K562 (cell line): Measurements from ENCODE around the gene MCC. TPM values are rescaled to one million over a fixed set of nuclear protein-coding genes. Genes with fewer than 3 reads are reported as not detected.
A peak's percentile ranks its signal among the peaks of the same experiment; 100 is the strongest.

Source experiments
- ATAC-seq: fragments of 200-7000 bp; cut with Tn5 transposase; 3 replicates; pipeline ENCODE4 v1.9.1; 2020; ENCODE audit warnings: moderate library complexity
- BruUV-seq: library from RNA; stranded (reverse); fragments of 400-500 nt; replicated peaks from 2 replicates; lab custom pipeline; 2021; lab: Mats Ljungman, UMichigan
- CTCF ChIA-PET: fragments of 300-600 bp; formaldehyde crosslinking; extraction: SDS; loops from one replicate; lab custom pipeline; 2021; ENCODE audit warnings: low intra/inter-chr PET ratio; lab: Yijun Ruan, JAX
- POLR2A ChIA-PET: fragments of 300-600, 350-650 bp; sonication (Branson Sonifier 250); formaldehyde crosslinking; extraction: SDS; loops from one replicate; lab custom pipeline; 2021; ENCODE audit warnings: antibody characterized with exemption, inconsistent platforms; lab: Yijun Ruan, JAX
- DNase-seq, 4 experiments: peaks; one replicate each; pipeline versions ENCODE4 v3.0.0 to v3.0.0-alpha.2; 2011 to 2018; ENCODE audit warnings: low spot score in 3 of 4, mixed read lengths in 3 of 4; ENCODE audit errors: extremely low read depth in 1 of 4
- FAIRE-seq: peaks from 2 replicates; lab custom pipeline; 2011; peaks lifted over from hg19 to GRCh38; lab: Jason Lieb, UNC
- H2AFZ ChIP-seq: 2 replicates; pipeline ENCODE4 v1.6.0; 2011; ENCODE audit warnings: low read depth, low read length, control low read depth, inconsistent platforms
- H3K27ac ChIP-seq: fragments of 200-600 bp; 3 replicates; pipeline ENCODE4 v1.8.0; 2011; ENCODE audit warnings: low read depth, mild to moderate bottlenecking, control low read depth, inconsistent platforms, low read length, moderate library complexity, mixed read lengths; ENCODE audit errors: extremely low read depth
- H3K27me3 ChIP-seq, 2 experiments: fragments of 300-600 bp in 1 of 2; 2 replicates in 1 of 2; 3 replicates in 1 of 2; pipeline versions ENCODE4 v1.6.0 to v1.8.0; 2011; ENCODE audit warnings: inconsistent platforms in 2 of 2, low read length in 2 of 2, mild to moderate bottlenecking in 1 of 2, mixed read lengths in 1 of 2, moderate library complexity in 1 of 2; ENCODE audit not compliant: control insufficient read depth in 2 of 2, insufficient read depth in 2 of 2
- H3K36me3 ChIP-seq: fragments of 300-600 bp; 3 replicates; pipeline ENCODE4 v1.8.0; 2011; ENCODE audit warnings: mild to moderate bottlenecking, low read length, inconsistent platforms; ENCODE audit not compliant: control insufficient read depth, insufficient read depth
- H3K4me1 ChIP-seq, 2 experiments: fragments of 200-600 bp in 1 of 2; replicated peaks in 1 of 2; 2 replicates in 1 of 2; 3 replicates in 1 of 2; pipeline versions ENCODE4 v1.5.1 to v1.8.0; 2011; ENCODE audit warnings: inconsistent platforms in 2 of 2, low read length in 2 of 2, mild to moderate bottlenecking in 1 of 2, mixed read lengths in 1 of 2, moderate library complexity in 1 of 2; ENCODE audit not compliant: control insufficient read depth in 2 of 2, insufficient read depth in 2 of 2
- H3K4me2 ChIP-seq: 2 replicates; pipeline ENCODE4 v1.6.1; 2011; ENCODE audit warnings: low read length, control low read depth, inconsistent platforms, mixed read lengths; ENCODE audit not compliant: insufficient read depth
- H3K4me3 ChIP-seq: fragments of 200-600 bp; sonication (generic), shearing (Covaris generic); 2 replicates; pipeline ENCODE4 v1.5.1; 2016; ENCODE audit warnings: control low read depth, inconsistent platforms
- H3K79me2 ChIP-seq: fragments of 200-600 bp; 3 replicates; pipeline ENCODE4 v1.8.0; 2011; ENCODE audit warnings: low read length, inconsistent platforms; ENCODE audit not compliant: control insufficient read depth, insufficient read depth
- H3K9ac ChIP-seq, 2 experiments: 2 replicates each; pipeline versions ENCODE4 v1.6.0 to v1.6.1; 2011; ENCODE audit warnings: low read depth in 2 of 2, low read length in 2 of 2, control low read depth in 1 of 2, inconsistent platforms in 1 of 2, mild to moderate bottlenecking in 1 of 2, mixed read lengths in 1 of 2; ENCODE audit not compliant: insufficient read depth in 1 of 2
- H3K9me1 ChIP-seq: one replicate; pipeline ENCODE4 v1.6.0; 2011; ENCODE audit warnings: inconsistent platforms, mild to moderate bottlenecking, low read length, moderate library complexity; ENCODE audit not compliant: control insufficient read depth, insufficient read depth
- H3K9me3 ChIP-seq: replicated peaks from 2 replicates; pipeline ENCODE4 v1.5.1; 2011; ENCODE audit warnings: low read depth, low read length, inconsistent platforms; ENCODE audit not compliant: control insufficient read depth, insufficient read depth
- H4K20me1 ChIP-seq: replicated peaks from 2 replicates; pipeline ENCODE4 v1.6.1; 2011; ENCODE audit warnings: low read length, inconsistent platforms, mixed read lengths; ENCODE audit not compliant: control insufficient read depth, insufficient read depth
- ADNP ChIP-seq: fragments of 200-800 bp; sonication (Bioruptor generic); IDR thresholded peaks from 2 replicates; pipeline ENCODE4 v1.6.1; 2016; ENCODE audit warnings: missing genetic modification characterization, missing compliant biosample characterization
- GTF3C2 ChIP-seq: IDR thresholded peaks from 3 replicates; pipeline ENCODE4 v1.6.1; 2011; ENCODE audit warnings: borderline replicate concordance, mild to moderate bottlenecking, moderate library complexity; ENCODE audit not compliant: insufficient read length; ENCODE audit errors: extremely low read depth
- ZNF232 ChIP-seq: sonication (generic); formaldehyde crosslinking; IDR thresholded peaks from 2 replicates; pipeline ENCODE4 v1.8.0; 2022; ENCODE audit warnings: mild to moderate bottlenecking, missing genetic modification reagents
- ZNF707 ChIP-seq: fragments of 250-450 bp; sonication (Bioruptor Pico); conservative IDR thresholded peaks from 2 replicates; pipeline ENCODE4 v1.8.0; 2022; ENCODE audit warnings: inconsistent platforms, mild to moderate bottlenecking, moderate library complexity
- WGBS: fragments of 100-300 bp; shearing (Covaris generic); methylation state at CpG from one replicate; pipeline ENCODE4 v1.1.6; 2016; ENCODE audit warnings: low coverage, mixed read lengths; ENCODE audit not compliant: insufficient coverage; ENCODE audit errors: missing lambda C conversion rate; 5-methylcytosine and 5-hydroxymethylcytosine counted together
- in situ Hi-C: fragments of 300-500 bp; cut with MboI; formaldehyde crosslinking; loops from 4 replicates; pipeline ENCODE4 v1.15.0; 2018; ENCODE audit warnings: inconsistent platforms, mixed read lengths
- intact Hi-C: fragments of 100-400 bp; cut with micrococcal nuclease; formaldehyde crosslinking; loops from 2 replicates; pipeline ENCODE4 v1.14.2; 2022
- polyA plus RNA-seq, 8 experiments: library from polyadenylated mRNA; depleted of rRNA in 4 of 8; stranded (reverse) in 5 of 8; unstranded in 3 of 8; fragments of >200 nt; fragmentation: Nextera tagmentation in 2 of 8; fragmentation: Illumina TruSeq in 1 of 8; extraction: Ambion mirVana in 2 of 8; extraction: Trizol in 1 of 8; gene quantifications; 2 replicates each; pipeline versions ENCODE4 v1.2.1 to v1.2.3, GENCODE V29; 2011 to 2014; ENCODE audit warnings: inconsistent platforms in 1 of 8, missing spikeins in 1 of 8
- total RNA-seq, 7 experiments: library from RNA; depleted of rRNA in 6 of 7; stranded (reverse); fragments of >200 nt in 6 of 7; fragmentation: Illumina TruSeq in 2 of 7; extraction: Trizol in 2 of 7; gene quantifications; 2 replicates each; pipeline versions ENCODE4 v1.2.1 to v1.2.3, GENCODE V29; 2011 to 2021; ENCODE audit warnings: low replicate concordance in 1 of 7
- TF ChIP-seq, protein P1 (sequence below): sonication (generic); formaldehyde crosslinking; IDR thresholded peaks from 2 replicates; pipeline ENCODE4 v1.8.0; 2022; ENCODE audit warnings: mild to moderate bottlenecking, missing genetic modification reagents

The MCC gene
- total and polyA plus RNA-seq, 9 of the 15 experiments (the other 6 are each of a cell fraction or from before 2014, with no cell fraction given) = 0.04 to 0.24 (median 0.06) TPM; not detected in 1

GRCh38 chr5:113203916-113204315 lies 284.3 kb downstream of the MCC start:
- H3K36me3 ChIP-seq = no peaks in the 10 kb centered on the region
- H3K4me3 ChIP-seq = no peak overlapping the region
- H3K27ac ChIP-seq = no peak overlapping the region
- ATAC-seq = no peak
- peaks cover 4% of the 10 kb centered on the region; the same call in 1 of the 2 replicates for H4K20me1 ChIP-seq
- no peaks in the 10 kb centered on the region for H3K79me2 ChIP-seq
- peaks cover 20 to 21% of the 10 kb centered on the region in 2 experiments for H3K27me3 ChIP-seq
- no peaks in the 10 kb centered on the region for H3K9me3 ChIP-seq
- no peaks in the 10 kb centered on the region for H3K9me1 ChIP-seq
- H3K4me1 ChIP-seq = peaks cover 7 to 11% of the 10 kb centered on the region in 2 experiments; a peak in 4 of 5 replicates
- intact Hi-C loops (no loop called here), in situ Hi-C loops (no loop called here)
- H2AFZ ChIP-seq = no peak overlapping the region
- FAIRE-seq = peak; percentile 46
- TF ChIP-seq GTF3C2 (no peak), ZNF707 (CRISPR knock-in tag) (no peak), ADNP (tag) (no peak), ZNF232 (CRISPR knock-in tag) (no peak)
- TF ChIP-seq, protein P1, sequence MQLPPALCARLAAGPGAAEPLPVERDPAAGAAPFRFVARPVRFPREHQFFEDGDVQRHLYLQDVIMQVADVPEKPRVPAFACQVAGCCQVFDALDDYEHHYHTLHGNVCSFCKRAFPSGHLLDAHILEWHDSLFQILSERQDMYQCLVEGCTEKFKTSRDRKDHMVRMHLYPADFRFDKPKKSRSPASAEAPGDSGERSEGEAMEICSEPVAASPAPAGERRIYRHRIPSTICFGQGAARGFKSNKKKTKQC (CRISPR knock-in tag) = no peak
- CTCF ChIA-PET = no interaction called here
- WGBS = 11% methylated on average over 7 of the region's 7 CpGs
- no peak for DNase-seq
- no TSS peak for BruUV-seq
- no peak overlapping the region for H3K4me2 ChIP-seq
- H3K9ac ChIP-seq = no peak overlapping the region
- POLR2A ChIA-PET = interaction anchor here (1.5 kb wide), 1 partner anchor 21 kb away, joined by 3 read pairs; no protein-coding TSS in a partner anchor
